C4-2B (cell line): Measurements from ENCODE around the gene CTDP1.

ENCODE experiments used
- ZFX ChIP-seq: fragments of 450-650 bp; IDR thresholded peaks from 2 replicates; pipeline ENCODE4 v1.6.1; 2017
- TF ChIP-seq, protein P1 (sequence below): fragments of 450-650 bp; conservative IDR thresholded peaks from 2 replicates; pipeline ENCODE4 v1.5.1; 2017; ENCODE audit warnings: mild to moderate bottlenecking

DNA sequence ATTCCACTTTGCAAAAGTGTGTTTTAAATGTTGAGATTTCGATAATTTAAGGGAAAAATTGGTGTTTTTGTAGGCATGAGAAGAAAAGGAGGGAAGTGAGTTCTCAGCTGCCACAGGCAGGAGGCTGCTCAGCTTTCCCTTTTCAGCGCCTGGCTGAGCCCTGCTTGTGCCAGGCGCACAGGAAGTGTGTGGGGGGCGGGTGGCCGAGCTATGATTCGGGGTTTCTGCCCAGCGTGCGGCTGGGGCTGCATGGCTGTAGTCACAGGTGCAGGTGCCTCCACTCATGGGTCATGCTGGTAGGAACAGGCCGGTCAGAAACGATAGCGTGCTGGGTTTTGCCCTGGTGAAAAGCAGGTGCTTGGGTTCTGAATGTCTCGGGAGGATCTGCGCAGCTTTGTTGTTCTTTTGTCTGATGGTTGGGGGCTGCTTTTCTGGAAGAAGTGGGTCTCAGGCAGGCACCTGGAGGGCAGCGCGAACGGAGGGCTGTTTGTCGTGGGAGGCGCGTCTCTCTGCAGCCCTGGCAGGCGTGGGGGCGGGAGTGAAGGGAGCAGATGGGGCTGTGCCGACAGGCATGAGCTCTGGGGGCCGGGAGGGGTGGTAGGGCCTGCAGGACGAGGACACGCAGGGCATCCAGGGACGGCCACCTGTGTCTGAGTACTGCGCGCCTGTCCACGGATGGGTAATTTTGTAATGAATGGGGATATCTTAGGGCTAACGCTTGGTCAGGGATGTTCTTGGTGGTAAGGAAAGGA, 120.2 kb downstream of the CTDP1 start:
- TF ChIP-seq, protein P1, sequence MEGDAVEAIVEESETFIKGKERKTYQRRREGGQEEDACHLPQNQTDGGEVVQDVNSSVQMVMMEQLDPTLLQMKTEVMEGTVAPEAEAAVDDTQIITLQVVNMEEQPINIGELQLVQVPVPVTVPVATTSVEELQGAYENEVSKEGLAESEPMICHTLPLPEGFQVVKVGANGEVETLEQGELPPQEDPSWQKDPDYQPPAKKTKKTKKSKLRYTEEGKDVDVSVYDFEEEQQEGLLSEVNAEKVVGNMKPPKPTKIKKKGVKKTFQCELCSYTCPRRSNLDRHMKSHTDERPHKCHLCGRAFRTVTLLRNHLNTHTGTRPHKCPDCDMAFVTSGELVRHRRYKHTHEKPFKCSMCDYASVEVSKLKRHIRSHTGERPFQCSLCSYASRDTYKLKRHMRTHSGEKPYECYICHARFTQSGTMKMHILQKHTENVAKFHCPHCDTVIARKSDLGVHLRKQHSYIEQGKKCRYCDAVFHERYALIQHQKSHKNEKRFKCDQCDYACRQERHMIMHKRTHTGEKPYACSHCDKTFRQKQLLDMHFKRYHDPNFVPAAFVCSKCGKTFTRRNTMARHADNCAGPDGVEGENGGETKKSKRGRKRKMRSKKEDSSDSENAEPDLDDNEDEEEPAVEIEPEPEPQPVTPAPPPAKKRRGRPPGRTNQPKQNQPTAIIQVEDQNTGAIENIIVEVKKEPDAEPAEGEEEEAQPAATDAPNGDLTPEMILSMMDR, result no peak
- TF ChIP-seq ZFX, result no peak
